KMS-11 (cell line): ENCODE data around the gene EDAR.

Experiments
- H2AFZ ChIP-seq: fragments of 200-600 bp; sonication (generic); 2 replicates; pipeline ENCODE4 v1.6.1; 2016; ENCODE audit warnings: antibody characterized with exemption, mixed run types, low read depth
- H3K27ac ChIP-seq: fragments of 200-600 bp; sonication (generic); 2 replicates; pipeline ENCODE4 v1.6.1; 2016; ENCODE audit warnings: mild to moderate bottlenecking, mixed run types
- H3K27me3 ChIP-seq: fragments of 200-600 bp; sonication (generic); 2 replicates; pipeline ENCODE4 v1.6.1; 2017; ENCODE audit warnings: mild to moderate bottlenecking, low read depth, mixed run types, moderate library complexity; ENCODE audit not compliant: insufficient read depth
- H3K36me3 ChIP-seq: fragments of 200-600 bp; sonication (generic); 2 replicates; pipeline ENCODE4 v1.6.1; 2017; ENCODE audit warnings: mild to moderate bottlenecking, mixed run types; ENCODE audit not compliant: insufficient read depth
- H3K4me1 ChIP-seq: fragments of 200-600 bp; sonication (generic); 2 replicates; pipeline ENCODE4 v1.6.1; 2016; ENCODE audit warnings: mild to moderate bottlenecking, low read depth, mixed run types; ENCODE audit not compliant: poor library complexity, severe bottlenecking
- H3K4me2 ChIP-seq: fragments of 200-600 bp; sonication (generic); 2 replicates; pipeline ENCODE4 v1.7.0; 2016; ENCODE audit warnings: mild to moderate bottlenecking, mixed run types
- H3K4me3 ChIP-seq: fragments of 200-600 bp; sonication (generic); IDR thresholded peaks from 2 replicates; pipeline ENCODE4 v1.6.1; 2017; ENCODE audit warnings: low read depth, low read length, mixed read lengths; ENCODE audit not compliant: insufficient read depth
- H3K79me2 ChIP-seq: fragments of 200-600 bp; sonication (generic); 2 replicates; pipeline ENCODE4 v1.6.1; 2016; ENCODE audit warnings: low read depth, mixed run types; ENCODE audit not compliant: insufficient read depth
- H3K9ac ChIP-seq: fragments of 200-600 bp; sonication (generic); 2 replicates; pipeline ENCODE4 v1.6.1; 2016; ENCODE audit warnings: mild to moderate bottlenecking, mixed run types
- H4K20me1 ChIP-seq: fragments of 200-600 bp; sonication (generic); 2 replicates; pipeline ENCODE4 v1.6.1; 2016; ENCODE audit warnings: mild to moderate bottlenecking, mixed run types; ENCODE audit not compliant: insufficient read depth
- CTCF ChIP-seq: fragments of 200-600 bp; sonication (generic); conservative IDR thresholded peaks from 2 replicates; pipeline ENCODE4 v1.6.1; 2017; ENCODE audit warnings: low read depth, mild to moderate bottlenecking, antibody characterized with exemption, low read length, moderate library complexity, mixed read lengths

Gene EDAR

GRCh38 chr2:108978709-108979111 lies 10.3 kb downstream of the EDAR start:
- no peaks in the 10 kb centered on the region for H3K36me3 ChIP-seq
- no peak overlapping the region for H3K27ac ChIP-seq
- H3K79me2 ChIP-seq, result no peaks in the 10 kb centered on the region
- H3K27me3 ChIP-seq, result no peaks in the 10 kb centered on the region
- H2AFZ ChIP-seq, result no peak overlapping the region
- no peaks in the 10 kb centered on the region for H3K4me1 ChIP-seq
- H3K4me3 ChIP-seq, result no peak overlapping the region
- no peaks in the 10 kb centered on the region for H4K20me1 ChIP-seq
- H3K9ac ChIP-seq, result no peak overlapping the region
- H3K4me2 ChIP-seq, result no peak overlapping the region
- no peak for TF ChIP-seq CTCF

- H3K27ac ChIP-seq, result no peak overlapping the region
- no peaks in the 10 kb centered on the region for H3K79me2 ChIP-seq
- no peaks in the 10 kb centered on the region for H3K4me1 ChIP-seq
- TF ChIP-seq CTCF, result no peak
- no peak overlapping the region for H3K4me3 ChIP-seq
- H3K9ac ChIP-seq, result no peak overlapping the region
- no peak overlapping the region for H3K4me2 ChIP-seq
- H3K36me3 ChIP-seq, result no peaks in the 10 kb centered on the region
- no peak overlapping the region for H2AFZ ChIP-seq
- H4K20me1 ChIP-seq, result no peaks in the 10 kb centered on the region
- no peaks in the 10 kb centered on the region for H3K27me3 ChIP-seq
These were observed 13.2 kb downstream of the EDAR start for GRCh38 chr2:108975613-108976435.

- Histone ChIP-seq H3K4me1 (no peaks in the 10 kb centered on the region), H4K20me1 (no peaks in the 10 kb centered on the region), H3K79me2 (no peaks in the 10 kb centered on the region), H3K4me3 (no peak overlapping the region), H3K4me2 (no peak overlapping the region), H3K27me3 (no peaks in the 10 kb centered on the region), H3K36me3 (no peaks in the 10 kb centered on the region), H3K9ac (no peak overlapping the region), H2AFZ (no peak overlapping the region), H3K27ac (no peak overlapping the region)
- TF ChIP-seq CTCF, result no peak
These were observed 14.3 kb downstream of the EDAR start for GRCh38 chr2:108974674-108975073.

- Histone ChIP-seq H3K27me3 (no peaks in the 10 kb centered on the region), H3K79me2 (no peaks in the 10 kb centered on the region), H3K27ac (no peak overlapping the region), H3K4me2 (no peak overlapping the region), H3K9ac (no peak overlapping the region), H3K4me3 (no peak overlapping the region), H4K20me1 (no peaks in the 10 kb centered on the region), H2AFZ (no peak overlapping the region), H3K36me3 (no peaks in the 10 kb centered on the region), H3K4me1 (no peaks in the 10 kb centered on the region)
- TF ChIP-seq CTCF, result no peak
These were observed 16.4 kb downstream of the EDAR start for GRCh38 chr2:108972663-108973062.
